Mesothelial cell of epicardium (in vitro differentiated cells): ENCODE results near the gene UBC. TPM values are rescaled to one million over a fixed set of nuclear protein-coding genes. Genes with fewer than 3 reads are reported as not detected.
A peak's percentile ranks its signal among the peaks of the same experiment; 100 is the strongest.

Source experiments
- DNase-seq, 2 experiments: peaks; one replicate each; pipeline ENCODE4 v3.0.0; 2021; ENCODE audit warnings: low spot score in 2 of 2; ENCODE audit not compliant: unreplicated experiment in 2 of 2
- H3K27ac Mint-ChIP-seq: 2 replicates; pipeline ENCODE4 v1.8.0; 2021; ENCODE audit warnings: mixed read lengths
- H3K27me3 Mint-ChIP-seq: 2 replicates; pipeline ENCODE4 v1.8.0; 2021; ENCODE audit warnings: low read depth, mixed read lengths
- H3K36me3 Mint-ChIP-seq: 2 replicates; pipeline ENCODE4 v1.8.0; 2021; ENCODE audit warnings: mixed read lengths
- H3K4me1 Mint-ChIP-seq: 2 replicates; pipeline ENCODE4 v1.8.0; 2021; ENCODE audit warnings: mixed read lengths
- H3K4me3 Mint-ChIP-seq: 2 replicates; pipeline ENCODE4 v1.8.0; 2021; ENCODE audit warnings: mild to moderate bottlenecking, moderate library complexity, mixed read lengths
- H3K9me3 Mint-ChIP-seq: 2 replicates; pipeline ENCODE4 v1.8.0; 2021; ENCODE audit warnings: mixed read lengths
- total RNA-seq: library from RNA; stranded (reverse); gene quantifications from 3 replicates; pipeline ENCODE4 v1.2.1, GENCODE V29; 2021
- TF ChIP-seq, protein P1 (sequence below): fragments of 200-600 bp; sonication (generic); IDR thresholded peaks from one replicate; pipeline ENCODE4 v1.5.0; 2021; ENCODE audit warnings: antibody characterized with exemption; ENCODE audit not compliant: unreplicated experiment

Gene UBC
- total RNA-seq, 1 donor from 2014 or later: 718 TPM

DNA sequence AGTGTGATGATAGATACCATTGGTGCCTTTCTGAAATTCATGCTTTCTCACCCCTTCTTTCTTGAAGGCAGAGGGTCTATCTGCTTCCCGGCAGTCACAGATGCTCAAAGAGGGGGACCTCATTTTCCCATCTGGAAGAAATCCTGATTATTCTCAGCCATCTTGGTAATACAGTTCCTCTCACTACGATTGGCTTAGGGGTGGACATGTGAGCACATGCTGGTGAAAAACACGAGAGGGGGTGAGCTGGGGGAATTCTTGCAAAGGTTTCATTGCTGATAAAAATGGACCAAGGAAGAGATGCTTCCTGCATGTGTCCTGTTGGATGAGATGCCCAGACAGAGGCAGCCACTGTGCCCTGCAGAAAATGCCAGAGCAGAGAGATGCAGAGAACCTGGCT, 37.0 kb downstream of the UBC start:
- no peaks in the 10 kb centered on the region for H3K9me3 Mint-ChIP-seq
- TF ChIP-seq, protein P1, sequence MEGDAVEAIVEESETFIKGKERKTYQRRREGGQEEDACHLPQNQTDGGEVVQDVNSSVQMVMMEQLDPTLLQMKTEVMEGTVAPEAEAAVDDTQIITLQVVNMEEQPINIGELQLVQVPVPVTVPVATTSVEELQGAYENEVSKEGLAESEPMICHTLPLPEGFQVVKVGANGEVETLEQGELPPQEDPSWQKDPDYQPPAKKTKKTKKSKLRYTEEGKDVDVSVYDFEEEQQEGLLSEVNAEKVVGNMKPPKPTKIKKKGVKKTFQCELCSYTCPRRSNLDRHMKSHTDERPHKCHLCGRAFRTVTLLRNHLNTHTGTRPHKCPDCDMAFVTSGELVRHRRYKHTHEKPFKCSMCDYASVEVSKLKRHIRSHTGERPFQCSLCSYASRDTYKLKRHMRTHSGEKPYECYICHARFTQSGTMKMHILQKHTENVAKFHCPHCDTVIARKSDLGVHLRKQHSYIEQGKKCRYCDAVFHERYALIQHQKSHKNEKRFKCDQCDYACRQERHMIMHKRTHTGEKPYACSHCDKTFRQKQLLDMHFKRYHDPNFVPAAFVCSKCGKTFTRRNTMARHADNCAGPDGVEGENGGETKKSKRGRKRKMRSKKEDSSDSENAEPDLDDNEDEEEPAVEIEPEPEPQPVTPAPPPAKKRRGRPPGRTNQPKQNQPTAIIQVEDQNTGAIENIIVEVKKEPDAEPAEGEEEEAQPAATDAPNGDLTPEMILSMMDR: no peak
- H3K27me3 Mint-ChIP-seq: no peaks in the 10 kb centered on the region
- no peaks in the 10 kb centered on the region for H3K36me3 Mint-ChIP-seq
- no peak overlapping the region for H3K4me3 Mint-ChIP-seq
- H3K4me1 Mint-ChIP-seq: peaks cover 14% of the 10 kb centered on the region
- no peak for DNase-seq
- H3K27ac Mint-ChIP-seq: peak overlapping the region; percentile 12

DNA sequence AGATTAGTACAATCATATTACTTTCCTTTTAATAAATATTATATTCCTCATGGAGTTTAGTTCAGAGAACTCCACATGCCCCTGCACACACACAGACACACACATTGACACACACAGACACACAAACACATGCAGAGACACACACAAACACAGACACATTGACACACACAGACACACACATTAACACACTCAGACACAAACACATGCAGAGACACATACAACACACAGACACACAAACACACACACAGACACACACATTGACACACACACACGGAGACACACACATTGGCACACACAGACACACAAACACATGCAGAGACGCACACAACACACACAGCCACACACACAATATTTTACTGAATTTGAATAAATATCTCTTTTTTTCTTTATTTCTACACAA, 38.3 kb downstream of the UBC start:
- Mint-ChIP-seq H3K27ac (no peak overlapping the region), H3K4me1 (peaks cover 14% of the 10 kb centered on the region), H3K9me3 (no peaks in the 10 kb centered on the region), H3K4me3 (no peak overlapping the region), H3K36me3 (no peaks in the 10 kb centered on the region), H3K27me3 (no peaks in the 10 kb centered on the region)
- DNase-seq: no peak
- TF ChIP-seq, protein P1: no peak

DNA sequence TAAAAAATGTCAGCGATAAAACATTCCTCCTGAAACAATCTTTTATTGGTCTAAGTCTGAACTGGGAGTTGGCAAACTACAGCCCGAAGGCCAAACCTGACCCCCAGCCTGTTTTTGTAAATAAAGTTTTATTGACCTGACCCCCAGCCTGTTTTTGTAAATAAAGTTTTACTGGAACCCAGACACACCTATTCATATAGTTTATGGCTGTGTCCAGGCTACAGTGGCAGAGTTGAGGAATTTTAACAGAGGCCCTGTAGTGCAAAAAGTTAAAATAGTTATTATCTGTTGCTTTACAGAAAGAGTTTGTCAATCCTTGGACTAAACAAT, 38.7 kb downstream of the UBC start:
- no peaks in the 10 kb centered on the region for H3K36me3 Mint-ChIP-seq
- no peaks in the 10 kb centered on the region for H3K27me3 Mint-ChIP-seq
- H3K4me3 Mint-ChIP-seq: no peak overlapping the region
- no peak for DNase-seq
- no peaks in the 10 kb centered on the region for H3K9me3 Mint-ChIP-seq
- H3K27ac Mint-ChIP-seq: no peak overlapping the region
- TF ChIP-seq, protein P1: no peak
- H3K4me1 Mint-ChIP-seq: peaks cover 15% of the 10 kb centered on the region

DNA sequence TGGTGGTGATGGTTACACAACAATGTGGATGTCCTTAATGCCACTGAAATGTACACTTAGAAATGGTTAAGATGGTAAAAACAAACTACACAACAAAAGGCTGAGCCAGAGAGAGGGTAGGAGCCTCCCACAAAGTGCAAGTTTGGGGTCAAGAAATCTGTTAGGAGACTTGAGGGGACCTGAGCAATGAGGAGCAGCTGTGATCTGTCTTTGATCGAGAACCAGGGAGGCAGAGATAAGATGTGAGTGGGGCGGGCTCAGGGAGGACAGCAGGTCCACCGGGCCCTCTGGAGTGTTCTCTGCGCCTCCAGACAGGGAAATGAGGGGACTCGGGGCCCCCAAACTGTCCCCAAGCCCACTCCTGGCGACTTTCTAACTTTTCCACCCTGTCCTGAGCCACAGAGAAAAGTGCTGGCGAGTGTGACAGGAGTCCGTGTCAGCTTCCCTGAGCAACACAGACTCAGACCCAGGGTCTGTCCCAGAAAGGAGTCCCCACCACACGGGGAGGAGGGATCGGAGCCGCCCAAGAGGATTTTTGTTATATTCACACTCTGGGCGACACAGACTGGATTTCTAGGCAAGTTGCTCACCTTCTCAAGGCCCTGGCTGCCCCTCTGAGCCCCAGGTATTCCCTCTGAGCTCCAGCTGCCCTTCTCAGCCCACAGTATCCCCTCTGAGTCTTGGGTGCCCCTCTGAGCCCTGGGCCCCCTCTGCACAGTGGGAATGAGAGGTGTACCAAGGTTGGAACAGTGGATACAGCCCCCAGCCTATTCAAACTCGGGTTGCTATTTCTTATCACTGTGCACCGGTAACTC, 39.3 kb downstream of the UBC start:
- DNase-seq: no peak
- Mint-ChIP-seq H3K4me1 (peaks cover 15% of the 10 kb centered on the region), H3K27ac (peak overlapping the region; percentile 41), H3K9me3 (no peaks in the 10 kb centered on the region), H3K27me3 (no peaks in the 10 kb centered on the region), H3K36me3 (no peaks in the 10 kb centered on the region), H3K4me3 (no peak overlapping the region)
- TF ChIP-seq, protein P1: no peak

DNA sequence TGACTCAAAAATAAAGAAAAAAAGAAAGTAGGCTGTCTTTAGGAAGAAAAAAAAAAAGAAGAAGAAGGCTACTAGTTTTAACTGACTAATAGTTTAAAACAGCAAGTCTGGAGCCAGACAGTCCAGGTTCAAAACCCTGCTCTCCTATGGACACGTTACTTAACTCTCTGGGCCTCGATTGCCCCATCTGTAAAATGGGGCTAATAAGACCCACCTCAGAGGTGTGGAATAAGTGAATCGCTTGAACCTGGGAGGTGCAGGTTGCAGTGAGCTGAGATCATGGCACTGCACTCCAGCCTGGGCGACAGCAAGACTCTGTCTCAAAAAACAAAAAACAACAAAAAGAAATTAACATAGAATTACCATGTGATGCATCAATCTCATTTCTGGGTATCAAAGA, 40.3 kb downstream of the UBC start:
- no peaks in the 10 kb centered on the region for H3K9me3 Mint-ChIP-seq
- DNase-seq: no peak
- no peaks in the 10 kb centered on the region for H3K36me3 Mint-ChIP-seq
- H3K27me3 Mint-ChIP-seq: no peaks in the 10 kb centered on the region
- TF ChIP-seq, protein P1: no peak
- H3K4me1 Mint-ChIP-seq: peaks cover 15% of the 10 kb centered on the region
- H3K27ac Mint-ChIP-seq: no peak overlapping the region
- H3K4me3 Mint-ChIP-seq: no peak overlapping the region
